Femur (tissue), 1 donor: ENCODE data around the gene BACH2.
"Not testable (repeated sequence)": the region's sequence is repeated elsewhere in the genome, so short reads cannot be mapped to it uniquely, and the experiment has no call there.

Source experiments
- DNase-seq: peaks from one replicate; pipeline ENCODE4 v3.0.0-alpha.2; 2017

Gene BACH2

DNA sequence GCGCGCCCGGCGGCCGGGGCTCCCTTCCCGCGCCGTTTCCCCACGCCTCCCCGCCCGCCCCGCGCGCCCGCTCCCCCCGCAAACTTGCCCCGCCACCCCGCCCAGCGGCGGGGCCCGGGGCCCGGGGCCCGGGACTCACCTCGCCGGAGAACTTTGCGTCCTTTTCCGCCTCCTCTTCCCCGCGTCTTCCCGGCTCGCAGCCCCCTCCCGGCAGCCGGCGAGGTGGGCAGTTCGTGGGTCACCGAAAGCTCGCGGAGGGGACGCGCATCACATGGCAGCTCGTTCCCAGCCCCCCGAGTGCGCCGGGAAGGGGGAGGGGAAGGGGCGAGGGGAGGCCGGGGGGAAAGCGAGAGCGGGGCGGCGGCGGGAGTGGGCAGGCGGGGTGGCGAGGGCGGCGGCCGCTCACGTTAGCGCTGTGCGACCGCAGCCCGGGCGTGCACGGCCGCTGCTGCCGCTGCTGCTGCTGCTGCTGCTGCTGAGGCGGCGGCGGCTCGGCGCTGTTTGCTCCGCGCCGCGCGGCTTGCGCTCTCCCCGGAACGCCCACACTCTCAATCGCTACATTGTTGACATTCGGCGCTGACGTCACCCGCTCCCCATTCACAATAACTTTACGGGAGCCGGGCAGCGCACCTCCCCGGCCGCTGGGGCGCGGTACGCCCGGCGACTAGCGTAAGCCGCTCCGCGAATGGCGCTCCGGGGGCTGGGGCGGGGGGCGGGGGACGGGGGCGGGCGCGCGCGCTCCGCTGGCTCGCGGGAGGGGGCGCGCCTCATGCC, at the start of gene BACH2:
TSS of gene BACH2 (minus strand) at position 503 of the 774 bp plus-strand sequence. CDS start 287,999 bp downstream, outside the sequence.
- DNase-seq, result peak; percentile 94

DNA sequence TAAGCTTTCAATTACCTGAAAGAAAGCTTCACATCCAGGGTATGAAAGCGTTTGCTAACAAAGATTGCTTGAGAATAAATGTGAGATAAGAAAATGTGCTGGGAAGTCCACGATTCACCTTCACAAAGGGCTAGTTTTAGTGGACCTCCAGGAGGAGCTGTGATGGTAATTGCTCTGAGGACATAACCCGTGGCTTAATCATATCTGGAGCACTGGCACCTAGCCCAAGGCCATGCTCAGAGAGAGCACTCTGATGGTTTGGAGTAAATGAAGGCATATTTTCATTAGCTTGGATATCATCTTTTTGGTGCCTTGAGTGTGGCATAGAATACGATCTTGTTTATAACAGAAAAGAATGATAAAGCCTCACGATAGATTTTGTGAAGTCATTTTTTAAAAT, 46.9 kb upstream of the BACH2 start:
- no peak for DNase-seq

- DNase-seq, result no peak
Observed at GRCh38 chr6:90338409-90338808, 41.8 kb upstream of the BACH2 start.

GRCh38 chr6:90336388-90336947, 39.8 kb upstream of the BACH2 start:
- no peak for DNase-seq

DNA sequence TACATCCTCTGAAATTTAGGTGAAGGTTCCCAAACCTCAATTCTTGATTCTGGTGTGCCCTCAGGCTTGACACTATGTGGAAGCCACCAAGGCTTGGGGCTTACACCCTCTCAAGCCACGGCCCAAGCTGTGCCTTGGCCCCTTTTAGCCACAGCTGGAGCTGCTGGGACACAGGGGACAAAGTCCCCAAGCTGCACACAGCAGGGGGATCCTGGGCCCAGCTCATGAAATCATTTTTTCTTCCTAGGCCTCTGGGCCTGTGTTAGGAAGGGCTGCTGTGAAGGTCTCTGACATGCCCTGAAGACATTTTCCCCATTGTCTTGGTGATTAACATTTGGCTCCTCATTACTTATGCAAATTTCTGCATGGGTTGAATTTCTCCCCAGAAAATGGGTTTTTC, 37.3 kb upstream of the BACH2 start:
- no peak for DNase-seq

DNA sequence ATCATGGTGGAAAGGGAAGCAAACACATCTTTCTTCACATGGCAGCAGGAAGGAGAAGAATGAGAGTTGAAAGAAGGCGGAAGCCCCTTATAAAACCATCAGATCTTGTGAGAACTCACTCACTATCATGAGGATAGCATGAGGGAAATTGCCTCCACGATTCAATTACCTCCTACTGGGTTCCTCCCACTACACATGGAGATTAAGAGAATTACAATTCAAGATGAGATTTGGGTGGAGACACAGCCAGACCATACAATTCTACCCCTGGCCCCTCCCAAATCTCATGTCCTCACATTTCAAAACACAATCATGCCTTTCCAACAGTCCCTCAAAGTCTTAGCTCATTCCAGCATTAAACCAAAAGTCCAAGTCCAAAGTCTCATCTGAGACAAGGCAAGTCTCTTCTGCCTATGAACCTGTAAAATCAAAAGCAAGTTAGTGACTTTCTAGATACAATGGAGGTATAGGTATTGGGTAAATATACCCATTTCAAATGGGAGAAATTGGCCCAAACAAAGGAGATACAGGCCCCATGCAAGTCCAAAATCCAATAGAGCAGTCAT, 36.4 kb upstream of the BACH2 start:
- not testable (repeated sequence) for DNase-seq

DNA sequence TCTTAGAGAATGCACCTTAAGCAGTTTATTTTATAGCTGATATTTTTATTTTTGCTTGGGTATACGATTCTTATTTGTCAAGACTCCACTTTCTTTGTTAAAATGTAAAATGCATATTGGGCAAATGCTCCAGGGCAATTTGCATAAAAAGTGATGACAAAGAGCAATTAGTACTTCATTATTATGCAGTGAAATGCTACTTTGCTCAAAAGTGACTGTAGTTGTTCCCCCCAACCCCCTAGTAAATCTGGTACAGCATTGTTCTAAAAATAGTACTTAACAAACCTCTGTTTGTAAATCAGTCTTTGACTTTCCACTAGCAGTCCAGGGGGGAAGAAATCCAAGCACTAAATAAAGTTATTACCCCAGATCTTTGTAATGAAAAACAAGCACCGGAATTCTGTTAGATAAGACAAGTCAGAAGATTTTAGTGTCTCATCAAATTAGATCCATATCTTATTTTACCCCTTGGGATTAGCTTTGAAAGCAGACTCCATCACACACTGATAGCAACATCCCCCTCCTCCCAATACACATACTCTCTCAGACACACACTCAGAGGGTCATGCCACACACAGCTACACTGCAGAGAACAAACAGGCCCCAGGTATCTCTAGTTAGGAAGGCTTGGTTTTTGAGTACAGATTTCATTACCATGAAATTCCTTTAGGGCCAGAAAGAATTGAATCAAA, 32.9 kb upstream of the BACH2 start:
- DNase-seq, result no peak

DNA sequence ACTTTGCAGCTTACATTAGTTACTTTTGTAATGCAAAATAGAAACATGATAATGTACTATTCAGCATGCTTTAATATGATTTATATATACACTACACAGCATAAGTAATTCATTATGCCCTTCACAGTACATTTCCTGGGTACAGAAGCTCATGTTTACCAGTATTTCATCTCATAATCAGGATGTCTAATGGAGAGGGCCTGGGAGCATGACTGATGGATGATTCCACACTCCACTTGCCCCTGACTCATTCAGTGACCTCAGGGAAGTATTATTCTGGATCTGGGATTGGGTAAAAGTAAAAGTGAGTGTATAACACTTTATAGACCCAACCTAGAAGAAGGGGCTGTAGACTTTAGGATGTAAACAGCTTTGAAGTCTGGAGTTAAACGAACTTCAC, 31.4 kb upstream of the BACH2 start:
- no peak for DNase-seq

DNA sequence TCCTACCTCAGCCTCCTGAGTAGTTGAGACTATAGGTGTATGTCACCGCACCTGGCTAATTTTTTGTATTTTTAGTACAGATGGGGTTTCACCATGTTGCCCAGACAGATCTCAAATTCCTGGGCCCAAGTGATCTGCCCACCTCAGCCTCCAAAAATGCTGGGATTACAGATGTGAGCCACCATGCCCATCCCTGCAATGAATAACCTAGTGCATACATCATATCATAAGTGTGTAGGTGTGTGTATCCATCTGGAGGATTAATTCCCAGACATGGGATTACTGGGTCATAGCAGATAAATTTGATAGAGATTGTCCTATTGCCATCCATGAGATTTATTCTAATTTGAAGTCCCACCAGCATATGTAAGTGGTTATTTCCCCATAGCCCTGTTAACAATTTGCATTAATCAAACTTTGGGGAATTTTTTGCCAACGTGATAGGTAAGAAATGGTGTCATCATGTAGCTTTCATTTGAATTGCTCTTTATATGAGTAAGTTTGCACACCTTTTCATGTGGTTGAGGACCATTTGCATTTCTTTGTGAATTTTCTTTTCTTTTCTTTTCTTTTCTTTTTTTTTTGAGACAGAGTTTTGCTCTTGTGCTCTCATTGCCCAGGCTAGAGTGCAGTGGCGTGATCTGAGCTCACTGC, 29.9 kb upstream of the BACH2 start:
- DNase-seq, result no peak

DNA sequence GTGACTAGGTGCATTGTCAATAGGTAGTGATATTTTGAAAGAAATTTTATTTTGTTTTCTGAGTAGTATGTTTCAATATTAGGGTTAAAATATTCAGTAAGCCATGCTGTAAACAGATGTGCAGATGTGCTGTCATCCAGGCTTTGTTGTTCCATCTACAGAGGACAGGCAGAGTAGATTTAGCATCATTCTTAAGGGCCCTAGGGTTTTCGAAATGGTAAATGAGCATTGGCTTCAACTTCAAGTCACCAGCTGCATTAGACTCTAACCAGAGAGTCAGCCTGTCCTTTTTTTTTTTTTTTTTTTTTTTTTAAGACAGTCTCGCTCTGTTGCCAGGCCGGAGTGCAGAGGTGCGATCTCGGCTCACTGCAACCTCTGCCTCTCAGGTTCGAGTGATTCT, 27.1 kb upstream of the BACH2 start:
- DNase-seq, result no peak

- no peak for DNase-seq
Observed at GRCh38 chr6:90322976-90323474, 26.4 kb upstream of the BACH2 start.

GRCh38 chr6:90319979-90320685, 23.5 kb upstream of the BACH2 start:
- no peak for DNase-seq

- DNase-seq, result no peak
Observed at GRCh38 chr6:90319044-90319443, 22.4 kb upstream of the BACH2 start.

GRCh38 chr6:90315986-90316385, 19.3 kb upstream of the BACH2 start:
- DNase-seq, result no peak

DNA sequence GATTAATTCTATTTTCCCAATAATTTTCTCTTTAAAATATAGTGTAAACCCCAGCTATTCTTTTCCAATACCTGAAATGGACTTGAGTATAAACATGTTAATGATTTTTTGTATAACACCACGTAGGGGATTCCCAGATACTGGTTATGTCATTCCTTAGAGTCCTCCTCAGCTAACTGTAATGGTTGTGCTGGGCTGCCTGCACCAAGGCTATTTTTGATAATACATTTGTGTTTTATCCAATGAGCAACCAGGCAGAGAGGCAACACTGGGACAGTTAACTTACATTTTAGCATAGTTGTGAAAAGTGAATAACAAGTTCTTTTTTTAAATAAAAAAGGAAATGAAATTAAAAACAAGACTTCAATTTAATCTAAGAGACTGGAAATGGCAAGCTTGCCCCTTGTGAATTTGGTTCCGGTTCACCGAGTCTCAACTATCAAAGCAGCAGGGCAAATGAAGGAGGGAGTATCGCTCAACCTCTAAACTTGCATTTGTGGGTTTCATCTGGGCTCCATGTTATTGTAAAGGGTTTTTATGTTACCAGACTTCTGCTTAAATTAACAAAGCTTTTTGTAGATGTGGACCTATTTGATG, 18.8 kb upstream of the BACH2 start:
- DNase-seq, result no peak

DNA sequence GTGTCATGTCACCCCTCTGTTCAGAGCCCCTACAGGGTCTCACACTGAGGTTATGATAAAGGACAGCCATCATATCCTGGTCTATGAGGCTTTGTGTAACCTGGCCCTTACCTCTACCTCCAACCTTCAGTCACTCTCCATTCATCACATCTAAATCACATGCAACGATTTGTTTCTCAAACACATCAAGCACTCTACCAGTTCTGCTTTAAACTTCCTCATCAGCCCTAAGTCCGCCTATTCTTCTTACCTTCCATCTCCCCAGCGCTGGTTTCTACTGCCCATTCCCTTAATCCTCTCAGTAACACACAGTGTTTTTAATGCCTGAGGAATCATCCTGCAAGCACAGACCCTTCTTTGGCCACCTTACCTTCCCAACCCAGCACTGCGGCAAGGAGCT, 17.9 kb upstream of the BACH2 start:
- no peak for DNase-seq

DNA sequence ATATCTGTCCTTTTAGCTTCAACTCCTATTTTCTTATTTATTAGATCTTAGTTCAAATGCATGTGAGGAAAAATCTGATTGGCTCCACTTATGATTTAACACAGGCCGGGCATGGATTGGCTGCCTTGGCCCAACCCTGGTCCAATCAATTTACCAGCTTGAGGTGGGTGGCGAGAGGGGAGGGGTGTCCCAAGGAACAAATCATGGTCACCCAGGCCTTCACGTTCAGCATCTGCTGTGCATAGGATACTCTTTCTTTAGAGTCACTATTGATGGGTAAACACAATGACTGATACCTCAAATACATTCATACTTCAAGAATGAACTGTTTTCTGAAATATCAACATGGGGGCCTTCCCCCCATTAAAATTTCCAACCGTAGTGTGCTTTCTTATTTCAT, 14.9 kb upstream of the BACH2 start:
- DNase-seq, result no peak

GRCh38 chr6:90305800-90306448, 9.3 kb upstream of the BACH2 start:
- DNase-seq, result no peak

GRCh38 chr6:90304308-90304707, 7.7 kb upstream of the BACH2 start:
- DNase-seq, result no peak

DNA sequence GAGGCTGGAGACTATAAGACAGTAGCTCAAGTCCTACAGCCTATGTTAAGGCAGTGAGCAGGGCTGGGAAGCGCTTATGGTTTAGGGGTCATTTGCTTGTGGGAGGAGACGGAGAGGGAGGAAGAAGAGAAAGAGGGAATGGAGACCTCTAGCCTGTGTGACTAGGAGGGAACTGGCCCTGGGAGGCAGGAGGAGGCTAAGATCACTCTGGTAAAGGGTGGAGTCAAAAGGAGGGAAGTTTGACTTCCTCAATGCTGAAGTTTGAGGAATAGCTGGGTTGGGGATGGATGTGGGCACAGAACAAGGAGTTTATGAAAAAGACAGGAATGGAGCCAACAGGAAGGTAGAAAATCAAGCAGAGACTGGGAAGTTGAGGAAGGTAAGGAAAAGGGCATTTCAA, 6.4 kb upstream of the BACH2 start:
- DNase-seq, result no peak

DNA sequence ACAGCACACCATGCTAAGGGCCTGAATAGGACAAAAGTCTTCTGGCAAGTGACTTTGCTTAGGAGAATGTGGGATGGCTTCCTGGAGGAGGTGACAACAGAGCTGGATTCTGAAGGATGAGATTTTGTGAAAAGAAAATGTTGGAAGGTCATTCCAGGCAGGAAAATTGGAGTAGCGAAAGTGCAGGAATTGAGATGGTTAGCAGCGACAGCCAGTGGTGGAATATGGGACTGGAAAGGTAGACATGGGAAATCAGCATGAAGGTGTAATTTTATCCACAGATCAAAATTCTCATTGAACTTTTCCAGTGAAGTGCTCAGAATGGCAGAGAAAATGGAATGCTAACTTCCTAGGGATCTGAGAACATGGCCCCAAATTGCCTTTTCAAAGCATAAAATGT, 5.7 kb upstream of the BACH2 start:
- DNase-seq, result no peak

DNA sequence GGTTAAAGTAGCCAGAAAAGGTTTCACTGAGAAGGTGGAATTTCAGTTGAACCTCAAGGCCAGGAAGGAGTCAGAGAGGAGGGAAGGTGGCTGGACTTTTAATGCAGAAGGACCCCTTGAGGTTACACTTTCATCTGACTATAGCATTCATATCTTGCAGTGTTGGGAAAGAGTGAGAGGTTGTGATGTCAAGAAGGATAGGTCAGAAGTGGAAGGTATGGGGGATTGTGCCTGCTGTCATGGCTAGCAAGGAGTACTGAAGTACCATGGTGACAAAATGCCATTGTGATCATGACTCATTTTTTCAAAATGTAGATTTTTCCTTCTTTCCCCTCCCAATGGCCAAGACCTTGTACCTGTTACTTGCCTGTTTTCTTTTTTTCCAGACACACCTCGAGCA, 5.2 kb upstream of the BACH2 start:
- no peak for DNase-seq
